Upper lobe of left lung (tissue), 4 donors: ENCODE measurements around the gene HELZ2.

ENCODE experiments used
- CTCF ChIP-seq, 6 experiments: fragments of 450-650 bp in 4 of 6; fragments of 200-600 bp in 2 of 6; sonication (generic) in 2 of 6; IDR thresholded peaks; one replicate each; pipeline ENCODE4 v1.5.1; 2016 to 2019; ENCODE audit warnings: antibody characterized with exemption in 6 of 6
- EP300 ChIP-seq, 4 donors: sonication (generic); formaldehyde crosslinking; IDR thresholded peaks; one replicate each; pipeline ENCODE4 v1.5.1; 2017; ENCODE audit warnings: antibody characterized with exemption in 4 of 4, control low read depth in 2 of 4

- TF ChIP-seq CTCF (IDR thresholded peaks at IDR 0.05), result no peak
- TF ChIP-seq EP300 (IDR thresholded peaks at IDR 0.05), result no peak
These were observed 48.9 kb downstream of the HELZ2 start for GRCh38 chr20:63525185-63525584.
